SK-N-SH treated with all-trans-retinoic acid at 6 μM for 48 hours (cell line): ENCODE data around the gene C5AR2.

Source experiments
- ARNTL ChIP-seq: fragments of 450-650 bp; formaldehyde crosslinking; IDR thresholded peaks from 2 replicates; pipeline ENCODE4 v1.5.0; 2020; ENCODE audit warnings: low read depth, mild to moderate bottlenecking, moderate library complexity, borderline replicate concordance
- CREB5 ChIP-seq: fragments of 250-450 bp; sonication (Bioruptor Pico); IDR thresholded peaks from 2 replicates; pipeline ENCODE4 v1.5.1; 2020; ENCODE audit warnings: low read depth, mild to moderate bottlenecking, moderate library complexity
- ZFP30 ChIP-seq: fragments of 450-650 bp; formaldehyde crosslinking; IDR thresholded peaks from 2 replicates; pipeline ENCODE4 v1.5.0; 2022; ENCODE audit warnings: mild to moderate bottlenecking, moderate library complexity

DNA sequence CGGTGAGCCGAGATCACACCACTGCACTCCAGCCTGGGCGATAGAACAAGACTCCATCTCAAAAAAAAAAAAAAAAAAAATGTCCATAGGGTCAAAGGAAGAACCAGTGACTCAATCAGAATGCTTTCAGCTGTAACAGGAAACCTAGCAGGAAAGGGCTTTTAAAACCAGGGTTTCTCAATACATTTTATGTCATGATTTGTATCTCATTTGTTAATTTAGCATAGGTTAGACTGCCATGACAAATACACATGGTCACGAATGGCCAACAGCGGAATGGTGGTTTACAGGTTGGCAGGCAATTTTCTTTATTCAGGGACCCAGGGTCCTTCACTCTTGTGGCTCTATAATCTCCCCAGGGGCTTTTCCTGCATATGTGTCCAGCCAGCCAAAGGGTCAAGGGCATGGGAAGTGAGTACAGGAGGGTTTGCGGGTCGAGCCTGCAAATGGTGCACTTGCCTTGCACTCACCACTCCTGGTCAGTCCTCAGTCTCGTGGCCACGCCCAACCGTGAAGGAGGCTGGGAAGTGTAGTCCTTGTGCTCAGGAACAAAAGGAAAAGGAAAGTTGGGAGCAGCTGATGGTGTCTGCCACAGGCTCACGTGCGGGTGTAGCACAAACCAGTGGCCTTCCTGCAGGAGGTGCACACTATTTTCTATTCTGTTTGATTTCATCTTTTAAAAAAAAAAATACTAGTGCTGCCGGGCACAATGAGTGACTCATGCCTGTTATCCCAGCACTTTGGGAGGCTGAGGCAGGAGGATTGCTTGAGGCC lies 32.0 kb downstream of the C5AR2 start:
- TF ChIP-seq ZFP30 (CRISPR knock-in tag): no peak
- no peak for TF ChIP-seq ARNTL
- TF ChIP-seq CREB5 (CRISPR knock-in tag): no peak
